ENCODE measurements around the gene APOD.

APOD gene

DNA sequence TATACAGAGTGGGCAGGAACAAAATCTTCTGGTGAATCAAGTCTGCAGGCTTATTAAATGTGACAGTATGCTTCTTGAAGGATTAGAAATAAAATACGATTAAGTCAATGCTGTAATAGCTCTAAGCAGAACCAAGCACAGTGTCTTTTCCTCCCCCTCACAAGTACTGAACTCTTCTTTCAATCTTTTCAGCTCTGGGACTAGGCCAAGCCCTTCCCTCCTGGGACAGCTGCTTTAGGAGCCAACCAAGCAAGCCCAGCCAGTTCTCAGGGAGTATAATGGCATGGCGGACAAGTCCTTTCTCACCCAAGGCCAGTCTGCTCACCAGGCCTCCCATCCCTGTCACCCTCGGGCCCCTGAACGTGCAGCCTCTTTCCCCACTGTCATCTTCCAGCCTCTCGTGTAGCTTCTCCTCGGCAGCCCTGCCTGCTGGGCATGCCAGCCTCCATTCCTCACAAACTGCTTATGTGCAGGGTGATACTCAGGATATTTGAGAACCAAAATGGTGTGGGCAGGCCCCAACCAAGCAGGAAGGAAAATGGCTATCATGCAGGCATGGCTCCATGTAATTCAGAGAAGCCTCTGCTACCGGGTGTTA is 32.3 kb downstream of the APOD start:
- DNase-seq: no peak

- DNase-seq: no peak
Observed at GRCh38 chr3:195550723-195551122, 33.0 kb downstream of the APOD start.

DNA sequence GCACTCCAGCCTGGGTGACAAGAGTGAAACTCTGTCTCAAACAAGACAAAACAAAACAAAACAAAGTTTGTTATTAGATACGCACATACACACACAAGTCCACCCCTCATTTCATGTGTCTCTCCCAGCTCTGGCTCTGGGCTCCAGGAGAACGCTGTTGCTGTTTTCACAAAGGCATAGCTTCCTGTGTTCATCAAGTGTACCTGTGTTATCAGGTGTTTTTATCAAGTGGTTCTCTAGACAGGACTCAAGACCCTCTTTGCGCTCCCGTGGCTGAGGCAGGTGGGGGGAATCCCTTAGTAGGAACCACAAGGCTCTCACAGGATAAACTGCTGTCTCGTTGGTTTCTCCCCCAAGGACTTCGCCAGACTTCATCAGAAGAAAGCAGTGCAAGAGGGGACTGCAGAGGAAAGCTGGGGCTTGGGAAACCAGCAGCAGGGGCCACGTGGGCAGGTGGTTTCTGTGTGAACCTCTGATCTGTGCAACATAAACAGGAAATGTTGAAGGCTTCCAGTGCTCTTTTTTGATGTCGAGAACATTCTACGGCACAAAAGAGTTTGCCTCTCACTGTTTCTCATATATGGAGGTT is 33.7 kb downstream of the APOD start:
- no peak for DNase-seq

GRCh38 chr3:195548987-195549386 is 34.8 kb downstream of the APOD start:
- DNase-seq: no peak

- DNase-seq: no peak
Observed at GRCh38 chr3:195548501-195548900, 35.2 kb downstream of the APOD start.

- DNase-seq: no peak
Observed at GRCh38 chr3:195548006-195548405, 35.7 kb downstream of the APOD start.

- no peak for DNase-seq
Observed at GRCh38 chr3:195546130-195546560, 37.6 kb downstream of the APOD start.

GRCh38 chr3:195544634-195545033 is 39.1 kb downstream of the APOD start:
- DNase-seq: no peak

GRCh38 chr3:195544230-195544536 is 39.6 kb downstream of the APOD start:
- DNase-seq: no peak

DNA sequence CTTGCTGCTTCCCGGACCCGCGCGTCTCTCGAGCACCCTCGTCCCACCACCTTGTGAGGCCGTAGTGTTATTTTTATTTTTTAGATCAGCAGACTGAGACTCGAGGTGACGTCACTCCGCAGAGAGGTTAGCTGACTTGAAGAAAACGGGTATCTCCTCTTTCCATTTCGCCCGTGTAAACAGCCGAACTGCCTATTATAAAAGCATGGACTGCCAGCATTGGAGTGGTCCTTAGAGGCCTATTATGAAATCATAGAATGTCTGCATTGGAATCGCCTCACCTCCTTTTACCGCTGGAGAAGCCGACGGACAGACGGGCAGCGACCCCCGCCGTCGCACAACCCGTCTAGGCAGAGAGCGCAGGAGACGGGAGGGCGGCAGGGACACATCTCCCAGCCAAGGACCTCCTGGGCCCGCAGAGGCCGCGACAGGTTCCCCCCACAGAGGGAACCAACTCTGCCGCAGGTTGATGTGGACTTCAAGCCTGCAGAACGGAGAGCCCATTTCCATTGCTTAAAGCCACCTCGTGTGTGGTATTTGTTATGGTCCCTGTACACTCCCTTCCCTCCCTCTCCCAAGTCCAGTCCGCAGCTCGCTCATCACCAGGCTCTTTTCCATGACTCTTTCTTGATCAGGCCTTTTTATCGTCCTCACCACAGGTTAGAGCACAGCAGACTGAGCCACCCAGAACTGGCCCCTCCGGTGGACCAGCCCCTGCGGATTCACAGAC is 40.1 kb downstream of the APOD start:
- no peak for DNase-seq

- DNase-seq: peak; percentile 78
Observed at GRCh38 chr3:195542698-195543499, 40.8 kb downstream of the APOD start, which contains the start of gene PPP1R2. TSS of gene PPP1R2 (minus strand) at chr3:195543325. CDS start at chr3:195543025, 300 bp downstream.

DNA sequence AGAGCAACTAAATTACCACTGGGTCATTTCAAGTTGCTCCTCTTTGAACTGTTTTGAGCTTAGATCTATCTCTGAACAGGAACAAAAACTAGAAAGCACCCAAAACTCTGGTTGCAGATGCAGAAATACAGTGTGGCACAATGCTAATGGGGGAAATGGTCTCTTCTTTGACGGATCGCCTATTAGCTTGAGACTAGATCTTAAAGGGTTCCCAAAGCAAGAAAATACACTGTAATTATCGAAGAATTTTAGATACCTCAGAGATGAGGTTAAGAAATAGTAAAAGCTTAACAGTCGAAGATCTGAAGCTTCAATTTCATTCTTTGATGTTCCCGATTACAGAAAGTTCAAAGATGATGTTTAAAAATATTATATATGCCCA is 41.4 kb downstream of the APOD start:
- no peak for DNase-seq

DNA sequence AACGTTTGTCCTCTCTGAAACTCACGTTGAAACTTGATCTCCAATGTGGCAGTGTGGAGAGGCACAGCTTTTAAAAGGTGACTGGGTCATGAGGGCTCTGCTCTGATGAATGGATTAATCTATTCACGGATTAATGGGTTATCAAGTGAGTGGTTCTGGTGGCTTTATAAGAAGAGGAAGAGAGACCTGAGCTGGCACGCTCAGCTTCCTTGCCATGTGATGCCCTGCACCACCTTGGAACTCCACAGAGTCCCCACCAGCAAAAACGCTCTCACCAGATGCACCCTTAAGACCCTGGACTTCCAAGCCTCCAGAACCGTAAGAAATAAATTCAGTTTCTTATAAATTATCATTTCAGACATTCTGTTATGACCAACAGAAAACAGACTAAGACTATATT is 43.2 kb downstream of the APOD start:
- DNase-seq: no peak

- no peak for DNase-seq
Observed at GRCh38 chr3:195540027-195540426, 43.7 kb downstream of the APOD start.

DNA sequence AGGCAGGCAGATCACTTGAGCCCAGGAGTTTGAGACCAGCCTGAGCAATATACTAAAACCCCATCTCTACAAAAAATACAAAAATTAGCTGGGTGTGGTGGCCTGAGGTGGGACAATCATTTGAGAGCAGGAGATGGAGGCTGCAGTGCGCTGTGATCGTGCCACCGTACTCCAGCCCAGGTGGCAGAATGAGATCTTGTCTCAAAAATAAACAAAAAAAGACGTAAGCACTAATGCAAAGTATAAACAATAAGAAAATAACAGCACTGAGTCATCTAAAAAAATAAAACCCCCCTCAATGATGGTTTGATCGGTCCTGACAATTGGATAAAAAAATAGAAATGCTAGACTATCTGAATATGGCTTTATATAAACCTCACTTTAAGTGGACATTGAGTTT is 44.3 kb downstream of the APOD start:
- no peak for DNase-seq

DNA sequence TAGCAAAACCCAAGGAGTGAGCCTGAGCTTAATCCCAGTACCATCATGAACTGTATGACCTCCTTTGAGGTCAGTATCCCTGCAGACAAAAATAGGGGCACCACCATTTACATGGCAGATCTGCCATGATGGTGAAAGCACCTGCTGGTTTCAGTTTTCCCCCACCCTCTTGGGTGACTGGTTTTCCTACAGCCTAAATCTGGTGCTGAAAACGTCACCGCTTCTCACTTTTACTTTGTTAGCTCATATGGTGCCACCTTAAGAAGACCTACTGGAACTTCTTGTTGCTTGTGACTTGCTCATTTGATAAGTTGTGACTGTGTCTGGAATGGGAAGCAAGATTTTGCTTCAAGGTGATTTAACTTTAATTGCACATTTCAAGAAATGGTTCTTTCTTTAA is 45.7 kb downstream of the APOD start:
- DNase-seq: no peak

DNA sequence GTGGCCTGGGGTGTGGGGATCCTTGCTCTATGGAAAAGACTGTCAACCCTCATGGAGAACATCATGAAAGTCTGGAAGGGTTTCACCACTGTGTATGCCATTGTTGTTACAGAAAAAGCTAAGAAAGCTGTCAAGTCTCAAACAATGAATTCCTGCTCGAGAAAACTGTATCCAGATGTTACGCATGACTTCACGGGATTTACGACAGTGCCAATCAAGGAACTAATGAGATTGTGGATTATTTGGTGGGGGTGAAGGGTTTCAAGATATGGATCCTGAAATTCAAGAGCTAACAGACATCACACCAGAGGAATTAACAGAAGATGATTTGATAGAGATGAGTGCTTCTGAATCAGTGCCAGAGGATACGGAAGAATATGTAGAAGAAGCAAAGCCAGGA is 48.4 kb downstream of the APOD start:
- DNase-seq: no peak

GRCh38 chr3:195532834-195533233 is 50.9 kb downstream of the APOD start:
- DNase-seq: no peak

GRCh38 chr3:195532345-195532744 is 51.4 kb downstream of the APOD start:
- no peak for DNase-seq

DNA sequence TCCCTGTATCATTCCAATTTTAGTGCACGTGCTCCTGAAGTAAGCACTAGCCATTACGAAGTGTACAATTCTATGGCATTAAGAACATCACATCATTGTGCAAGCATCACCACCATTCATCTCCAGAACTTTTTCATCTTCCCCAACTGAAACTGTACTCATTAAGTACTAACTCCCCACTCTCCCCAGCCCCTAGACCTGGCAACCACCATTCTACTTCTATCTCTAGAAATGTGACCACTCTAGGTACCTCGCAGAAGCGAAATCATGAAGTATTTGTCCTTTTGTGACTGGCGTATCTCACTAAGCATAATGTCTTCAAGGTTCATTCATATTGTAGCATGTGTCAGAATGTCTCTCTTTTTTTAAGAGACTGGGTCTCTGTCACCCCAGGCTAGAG is 52.1 kb downstream of the APOD start:
- DNase-seq: no peak

GRCh38 chr3:195526492-195526891 is 57.2 kb downstream of the APOD start:
- no peak for DNase-seq

DNA sequence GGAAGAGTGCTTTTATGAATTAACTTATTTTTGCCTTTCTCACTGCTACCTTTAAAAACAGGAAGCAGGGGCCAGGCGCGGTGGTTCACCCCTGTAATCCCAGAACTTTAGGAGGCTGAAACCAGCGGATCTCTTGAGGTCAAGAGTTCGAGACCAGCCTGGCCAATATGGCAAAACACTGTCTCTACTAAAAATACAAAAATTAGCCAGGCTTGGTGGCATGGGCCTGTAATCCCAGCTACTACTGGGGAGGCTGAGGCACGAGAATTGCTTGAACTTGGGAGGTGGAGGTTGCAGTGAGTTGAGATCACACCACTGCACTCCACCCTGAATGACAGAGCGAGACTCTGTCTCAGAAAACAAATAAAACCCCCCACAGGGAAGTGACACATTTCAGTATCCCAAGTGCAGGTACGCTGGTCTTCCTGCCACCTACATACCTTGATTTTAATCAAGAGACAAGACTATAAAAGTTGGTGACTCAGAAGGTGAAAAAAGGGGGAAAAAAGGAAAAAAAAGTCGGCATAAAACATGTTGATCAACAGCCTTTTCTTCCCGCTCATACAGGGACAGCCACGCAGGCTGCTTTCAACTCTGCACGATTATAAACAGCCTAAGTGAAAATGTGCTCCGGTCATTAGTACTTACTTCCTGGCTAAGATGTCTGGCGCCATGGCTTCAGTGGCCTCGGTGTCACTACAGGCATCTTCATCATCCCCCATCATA is 59.4 kb downstream of the APOD start:
- DNase-seq: no peak
